Adrenal gland (tissue), 5 donors: ENCODE results near the gene DEGS2.

ENCODE experiments used
- POLR2A ChIP-seq, 2 donors: fragments of 450-650 bp; IDR thresholded peaks; one replicate each; pipeline ENCODE4 v1.6.1; 2017; ENCODE audit warnings: antibody characterized with exemption in 2 of 2, mild to moderate bottlenecking in 2 of 2, moderate library complexity in 1 of 2
- TF ChIP-seq, protein P1 (sequence below), 6 experiments: fragments of 450-650 bp in 4 of 6; fragments of 200-600 bp in 2 of 6; sonication (generic) in 1 of 6; IDR thresholded peaks; 1 replicate in 5 of 6; 2 replicates in 1 of 6; pipeline versions ENCODE4 v1.5.1 to v1.8.0; 2016 to 2021; ENCODE audit warnings: antibody characterized with exemption in 6 of 6, mild to moderate bottlenecking in 2 of 6, moderate library complexity in 1 of 6
- donor health status: DM: no; HTN: no; CAD: no.

DNA sequence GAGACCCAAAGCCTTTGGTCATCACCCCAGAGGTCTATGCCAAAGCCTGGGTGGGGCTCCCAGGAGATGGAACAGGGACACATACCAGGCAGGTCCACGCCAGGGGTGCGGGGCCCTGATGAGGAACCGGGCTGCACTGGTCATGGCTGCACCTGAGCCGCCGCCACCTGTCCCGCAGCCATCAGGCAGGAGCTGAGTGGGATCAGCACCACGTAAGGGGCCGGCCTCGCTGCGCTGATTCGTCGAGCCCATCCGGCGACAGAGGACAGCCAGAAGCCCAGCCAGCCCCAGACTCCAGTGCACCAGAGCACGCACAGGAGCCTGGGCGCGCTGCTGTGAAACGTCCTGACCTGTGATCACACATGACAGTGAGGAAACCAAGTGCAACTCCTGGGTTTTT is 15.9 kb downstream of the DEGS2 start:
- no peak for TF ChIP-seq POLR2A (IDR thresholded peaks at IDR 0.05)
- TF ChIP-seq, protein P1, sequence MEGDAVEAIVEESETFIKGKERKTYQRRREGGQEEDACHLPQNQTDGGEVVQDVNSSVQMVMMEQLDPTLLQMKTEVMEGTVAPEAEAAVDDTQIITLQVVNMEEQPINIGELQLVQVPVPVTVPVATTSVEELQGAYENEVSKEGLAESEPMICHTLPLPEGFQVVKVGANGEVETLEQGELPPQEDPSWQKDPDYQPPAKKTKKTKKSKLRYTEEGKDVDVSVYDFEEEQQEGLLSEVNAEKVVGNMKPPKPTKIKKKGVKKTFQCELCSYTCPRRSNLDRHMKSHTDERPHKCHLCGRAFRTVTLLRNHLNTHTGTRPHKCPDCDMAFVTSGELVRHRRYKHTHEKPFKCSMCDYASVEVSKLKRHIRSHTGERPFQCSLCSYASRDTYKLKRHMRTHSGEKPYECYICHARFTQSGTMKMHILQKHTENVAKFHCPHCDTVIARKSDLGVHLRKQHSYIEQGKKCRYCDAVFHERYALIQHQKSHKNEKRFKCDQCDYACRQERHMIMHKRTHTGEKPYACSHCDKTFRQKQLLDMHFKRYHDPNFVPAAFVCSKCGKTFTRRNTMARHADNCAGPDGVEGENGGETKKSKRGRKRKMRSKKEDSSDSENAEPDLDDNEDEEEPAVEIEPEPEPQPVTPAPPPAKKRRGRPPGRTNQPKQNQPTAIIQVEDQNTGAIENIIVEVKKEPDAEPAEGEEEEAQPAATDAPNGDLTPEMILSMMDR (IDR thresholded peaks at IDR 0.05), result no peak
